ENCODE data around the gene ANO1.

GRCh38 chr11:70201882-70202861, 124.1 kb downstream of the ANO1 start:
- TF ChIP-seq, protein P1, sequence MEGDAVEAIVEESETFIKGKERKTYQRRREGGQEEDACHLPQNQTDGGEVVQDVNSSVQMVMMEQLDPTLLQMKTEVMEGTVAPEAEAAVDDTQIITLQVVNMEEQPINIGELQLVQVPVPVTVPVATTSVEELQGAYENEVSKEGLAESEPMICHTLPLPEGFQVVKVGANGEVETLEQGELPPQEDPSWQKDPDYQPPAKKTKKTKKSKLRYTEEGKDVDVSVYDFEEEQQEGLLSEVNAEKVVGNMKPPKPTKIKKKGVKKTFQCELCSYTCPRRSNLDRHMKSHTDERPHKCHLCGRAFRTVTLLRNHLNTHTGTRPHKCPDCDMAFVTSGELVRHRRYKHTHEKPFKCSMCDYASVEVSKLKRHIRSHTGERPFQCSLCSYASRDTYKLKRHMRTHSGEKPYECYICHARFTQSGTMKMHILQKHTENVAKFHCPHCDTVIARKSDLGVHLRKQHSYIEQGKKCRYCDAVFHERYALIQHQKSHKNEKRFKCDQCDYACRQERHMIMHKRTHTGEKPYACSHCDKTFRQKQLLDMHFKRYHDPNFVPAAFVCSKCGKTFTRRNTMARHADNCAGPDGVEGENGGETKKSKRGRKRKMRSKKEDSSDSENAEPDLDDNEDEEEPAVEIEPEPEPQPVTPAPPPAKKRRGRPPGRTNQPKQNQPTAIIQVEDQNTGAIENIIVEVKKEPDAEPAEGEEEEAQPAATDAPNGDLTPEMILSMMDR (optimal IDR thresholded peaks at IDR 0.05 in 1 of 3, IDR thresholded peaks at IDR 0.05 in 1 of 3, conservative IDR thresholded peaks at IDR 0.05 in 1 of 3; ENCODE audit: extremely low read depth in 1 of 3, insufficient read depth in 2 of 3, low read length in 3 of 3): no peak
- no peak for TF ChIP-seq EZH2 (IDR thresholded peaks at IDR 0.05; ENCODE audit: low read length)

All from keratinocyte (primary cell).